GM19193 (cell line): ENCODE results near the gene PTPRD.

Source experiments
- POLR2A ChIP-seq: IDR thresholded peaks from 4 replicates; pipeline ENCODE4 v1.6.1; 2011; ENCODE audit not compliant: insufficient read depth, insufficient read length; ENCODE audit errors: extremely low read depth

The PTPRD gene

DNA sequence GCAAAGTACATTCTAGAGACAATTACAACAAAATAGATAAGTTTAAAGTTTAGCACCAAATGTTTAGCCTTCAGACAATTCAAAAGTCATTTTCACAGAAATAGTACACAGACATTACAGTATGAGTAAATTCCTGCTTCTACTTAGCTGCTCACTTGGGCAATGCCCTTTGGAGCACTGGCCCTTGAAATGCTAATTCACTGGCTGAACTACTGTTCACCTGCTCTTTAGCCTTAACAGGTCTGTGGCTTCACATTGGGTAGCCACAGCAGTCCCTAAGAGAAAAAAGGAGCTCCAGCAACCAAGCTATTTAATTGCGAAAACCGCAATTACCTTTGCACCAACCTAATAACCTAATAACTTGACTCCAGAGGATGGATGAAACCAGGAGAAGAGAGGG is 1897.0 kb downstream of the PTPRD start:
- TF ChIP-seq POLR2A: no peak

DNA sequence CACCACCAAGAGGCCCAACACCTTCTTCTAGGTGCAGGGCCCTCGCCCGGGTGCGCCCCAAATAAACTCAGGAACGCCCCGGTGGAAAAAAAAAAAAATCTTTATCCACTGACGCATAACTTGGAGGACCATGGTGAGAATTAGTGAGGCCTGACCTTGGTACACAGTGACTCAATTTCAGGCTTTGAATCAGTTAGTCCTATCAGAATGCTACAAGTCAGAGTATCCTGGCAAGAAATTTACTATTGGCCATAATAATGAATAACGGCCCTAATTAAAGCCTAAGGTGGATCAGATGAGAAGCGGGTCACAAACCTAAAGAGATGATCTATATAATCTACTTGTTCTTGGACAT is 1899.0 kb downstream of the PTPRD start:
- TF ChIP-seq POLR2A: no peak

DNA sequence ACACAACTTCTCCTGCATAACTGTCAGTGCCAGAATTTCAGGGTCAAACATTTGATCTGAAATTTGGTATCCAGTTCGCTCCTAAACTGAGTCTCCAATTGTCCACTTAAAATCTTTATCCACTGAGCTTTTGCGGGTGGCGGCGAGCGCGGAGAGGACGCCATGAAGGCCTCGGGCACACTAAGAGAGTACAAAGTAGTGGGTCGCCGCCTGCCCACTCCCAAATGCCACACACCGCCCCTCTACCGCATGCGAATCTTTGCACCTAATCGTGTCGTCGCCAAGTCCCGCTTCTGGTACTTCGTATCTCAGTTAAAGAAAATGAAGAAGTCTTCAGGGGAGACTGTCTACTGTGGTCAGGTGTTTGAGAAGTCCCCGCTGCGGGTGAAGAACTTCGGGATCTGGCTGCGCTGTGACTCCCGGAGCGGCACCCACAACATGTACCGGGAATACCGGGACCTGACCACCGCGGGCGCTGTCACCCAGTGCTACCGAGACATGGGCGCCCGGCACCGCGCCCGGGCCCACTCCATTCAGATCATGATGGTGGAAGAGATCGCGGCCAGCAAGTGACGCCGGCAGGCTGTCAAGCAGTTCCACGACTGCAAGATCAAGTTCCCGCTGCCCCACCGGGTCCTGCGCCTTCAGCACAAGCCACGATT is 1899.5 kb downstream of the PTPRD start:
- TF ChIP-seq POLR2A: no peak

DNA sequence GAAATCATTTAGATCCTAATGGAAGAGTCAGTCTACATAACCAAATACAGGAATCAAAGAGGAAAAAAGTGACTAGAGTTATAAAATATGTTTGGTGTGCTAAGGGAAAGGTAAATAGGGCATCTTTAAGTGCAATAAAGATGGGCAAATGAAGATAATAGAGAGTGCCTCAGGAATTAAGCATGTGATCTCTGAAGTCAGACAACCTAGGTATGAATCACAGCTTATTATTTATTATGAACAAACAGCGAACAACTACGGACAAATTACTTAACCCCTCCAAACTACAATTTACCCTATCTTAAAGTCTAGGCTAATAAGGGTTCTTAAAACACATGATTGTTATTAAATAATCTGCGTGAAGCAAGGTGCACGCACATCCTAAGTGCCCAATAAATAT is 1903.1 kb downstream of the PTPRD start:
- TF ChIP-seq POLR2A: no peak

DNA sequence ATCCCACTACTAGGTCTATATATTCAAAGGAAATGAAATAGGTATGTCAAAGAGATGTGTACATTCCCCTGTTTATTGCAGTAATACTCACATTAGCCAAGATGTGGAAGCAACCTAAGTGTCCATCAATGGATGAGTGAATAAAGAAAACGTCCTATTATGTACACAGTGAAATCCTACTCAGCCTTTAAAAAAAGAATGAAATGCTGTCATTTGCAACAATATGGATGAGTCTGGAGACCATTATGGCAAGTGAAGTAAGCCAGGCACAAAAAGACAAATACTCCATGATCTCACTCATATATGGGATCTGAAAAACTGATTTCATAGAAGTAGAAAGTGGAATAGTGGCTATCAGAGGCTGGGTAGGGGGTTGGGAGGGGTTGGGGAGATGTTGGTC is 1904.1 kb downstream of the PTPRD start:
- TF ChIP-seq POLR2A: no peak

DNA sequence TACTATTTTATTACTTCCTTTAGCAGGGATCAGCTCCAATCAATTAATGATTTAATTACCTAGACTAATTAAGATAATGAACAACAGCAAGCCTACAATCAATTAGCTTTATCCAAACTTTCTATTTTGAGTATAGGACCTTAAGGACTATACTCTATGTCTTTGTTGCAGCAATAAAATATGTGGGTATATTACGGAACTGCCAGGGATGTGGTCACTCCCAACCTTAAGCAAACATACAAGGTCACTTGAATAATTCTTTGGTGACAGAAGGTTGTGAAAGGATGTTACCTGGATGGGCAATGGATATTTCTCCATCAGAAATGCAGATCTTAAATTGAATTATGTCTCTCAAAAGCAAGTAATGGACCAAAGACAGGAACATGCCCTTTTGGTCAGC is 1905.8 kb downstream of the PTPRD start:
- TF ChIP-seq POLR2A: no peak

DNA sequence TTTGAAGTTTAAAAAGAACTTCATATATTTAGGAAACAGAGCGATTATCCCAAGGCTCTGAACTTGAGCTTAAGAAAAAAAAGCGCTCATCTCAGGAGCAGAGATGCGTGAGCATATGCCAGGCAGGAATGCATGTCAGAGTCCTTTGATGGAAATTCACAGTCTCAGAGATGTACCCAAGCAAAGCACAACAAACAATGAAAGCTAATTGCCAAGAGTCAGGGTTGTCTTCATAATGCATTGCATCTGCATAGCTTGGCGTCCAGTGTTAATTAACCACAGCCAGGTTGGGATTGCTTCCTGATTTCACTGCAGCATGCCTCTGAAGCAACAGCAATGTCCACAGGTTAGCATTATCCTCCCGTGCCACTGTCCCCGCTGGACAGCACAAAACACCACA is 1906.3 kb downstream of the PTPRD start:
- TF ChIP-seq POLR2A: no peak

DNA sequence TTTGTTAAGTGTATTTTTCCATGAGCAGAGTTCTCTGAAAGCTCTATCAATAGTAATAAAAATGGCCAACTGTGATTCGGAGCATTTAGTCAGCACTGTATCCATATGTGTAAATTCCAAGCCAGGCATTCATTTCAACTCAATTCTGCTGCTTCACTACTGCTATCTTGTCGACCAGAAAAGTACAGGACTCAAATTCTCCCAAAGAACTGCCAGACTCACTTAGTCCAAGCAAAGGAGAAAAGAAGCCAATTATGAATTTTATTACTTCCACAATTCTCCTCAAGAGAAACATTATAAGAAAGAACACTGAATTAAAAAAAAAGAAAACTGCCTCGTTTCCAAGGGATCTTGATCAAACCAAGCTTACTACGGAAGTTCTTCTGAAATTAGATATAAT is 1906.9 kb downstream of the PTPRD start:
- TF ChIP-seq POLR2A: no peak

DNA sequence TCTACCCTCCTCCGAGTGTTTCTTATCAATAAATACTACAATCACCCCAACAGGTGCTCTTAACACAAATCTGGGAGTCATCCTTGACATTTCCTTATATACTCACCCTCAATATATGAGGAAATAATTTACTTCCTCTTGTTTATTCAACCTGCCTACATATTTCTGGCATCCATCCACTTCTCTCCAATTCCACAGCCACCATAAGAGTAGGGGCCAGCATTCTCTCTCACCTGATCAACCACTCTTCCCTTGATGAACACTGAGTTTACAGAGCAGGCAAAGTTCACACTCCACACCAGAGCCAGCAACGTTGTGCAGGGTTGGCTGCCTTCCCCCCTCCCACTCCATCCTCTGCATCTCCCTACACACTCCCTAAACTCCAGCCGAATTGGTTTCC is 1908.9 kb downstream of the PTPRD start:
- TF ChIP-seq POLR2A: no peak

DNA sequence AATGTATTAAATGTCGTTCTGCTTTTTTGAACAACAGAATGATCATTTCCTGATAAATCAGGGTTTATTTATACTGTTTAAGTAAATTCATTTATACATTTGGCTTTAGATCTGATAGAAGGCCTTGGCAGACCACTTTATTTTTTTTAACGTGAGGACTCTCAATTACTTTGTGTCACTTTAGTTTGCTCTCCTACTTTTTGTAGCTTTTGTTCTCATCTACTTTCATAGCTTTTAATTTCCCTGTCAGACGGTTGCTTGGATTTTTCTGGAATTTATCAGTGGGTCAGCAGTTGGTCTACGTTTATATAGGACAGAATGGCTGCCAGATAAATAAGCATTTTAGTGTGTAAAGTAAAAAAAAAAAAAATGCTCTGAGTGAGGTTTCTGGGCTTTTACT is 1910.9 kb downstream of the PTPRD start:
- no peak for TF ChIP-seq POLR2A

DNA sequence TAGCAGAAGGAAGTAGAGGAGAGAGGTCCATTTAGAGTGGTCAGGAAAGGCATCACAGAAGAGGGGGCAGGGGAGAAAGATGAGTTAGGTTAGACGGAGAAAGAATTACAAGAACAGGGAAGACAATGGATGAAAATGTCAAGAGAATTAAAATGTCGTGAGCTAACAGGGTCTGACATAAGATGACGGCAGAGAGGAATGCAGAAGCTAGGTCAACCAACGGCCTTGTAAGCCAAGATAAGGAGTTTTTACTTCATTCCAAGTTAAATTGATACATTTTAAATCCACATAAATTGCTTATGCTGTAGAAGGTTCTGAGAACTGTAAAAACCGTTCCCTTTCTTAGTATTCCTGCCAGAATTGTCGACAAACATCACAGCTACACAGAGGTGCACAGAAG is 1916.3 kb downstream of the PTPRD start:
- TF ChIP-seq POLR2A: no peak

DNA sequence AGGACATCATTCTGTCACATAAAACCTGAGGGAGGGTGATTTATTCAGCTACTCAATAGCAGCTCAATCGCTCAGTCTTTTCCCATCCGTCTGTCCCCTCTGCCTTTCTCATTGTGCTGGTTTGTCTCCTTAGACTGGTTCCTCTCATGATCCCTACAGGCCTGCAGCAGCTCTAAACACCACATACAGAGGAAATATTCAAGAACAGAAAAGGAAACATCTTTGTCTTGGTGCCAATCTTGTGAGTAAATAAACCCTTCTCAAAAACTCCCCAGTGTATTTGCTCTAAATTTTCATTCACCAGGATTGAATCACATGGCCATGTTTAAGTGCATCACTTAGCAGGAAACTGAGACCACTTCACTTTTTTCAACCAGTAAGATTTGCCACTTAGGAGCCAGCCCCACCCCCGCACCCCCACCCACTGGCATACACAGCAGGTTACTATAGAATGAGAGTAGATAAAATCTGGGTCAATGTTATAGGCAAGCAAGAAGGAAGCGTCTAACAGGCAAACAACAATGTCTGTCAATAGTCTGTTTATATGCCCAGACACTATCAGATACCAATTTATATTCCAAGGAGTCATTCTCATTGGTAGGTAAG is 1917.7 kb downstream of the PTPRD start:
- TF ChIP-seq POLR2A: no peak

DNA sequence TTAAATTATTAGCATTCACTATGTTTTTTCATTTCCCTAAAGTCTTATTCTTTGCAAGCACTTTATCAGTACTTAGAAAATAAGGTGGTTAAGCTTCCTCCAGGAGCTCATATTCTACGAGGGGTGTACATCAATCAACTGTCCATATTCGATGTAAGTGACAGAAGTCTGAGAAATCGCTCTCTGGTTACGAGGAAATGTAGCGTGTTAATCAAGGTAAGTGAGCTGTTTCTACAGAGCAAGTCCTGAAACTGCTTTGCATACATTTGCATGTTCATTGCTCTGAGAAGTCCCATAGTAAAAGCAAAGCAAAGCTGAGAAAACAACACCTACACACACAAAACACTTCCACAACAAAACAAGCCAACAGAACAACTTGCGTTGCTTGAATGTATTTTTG is 1919.3 kb downstream of the PTPRD start:
- no peak for TF ChIP-seq POLR2A

DNA sequence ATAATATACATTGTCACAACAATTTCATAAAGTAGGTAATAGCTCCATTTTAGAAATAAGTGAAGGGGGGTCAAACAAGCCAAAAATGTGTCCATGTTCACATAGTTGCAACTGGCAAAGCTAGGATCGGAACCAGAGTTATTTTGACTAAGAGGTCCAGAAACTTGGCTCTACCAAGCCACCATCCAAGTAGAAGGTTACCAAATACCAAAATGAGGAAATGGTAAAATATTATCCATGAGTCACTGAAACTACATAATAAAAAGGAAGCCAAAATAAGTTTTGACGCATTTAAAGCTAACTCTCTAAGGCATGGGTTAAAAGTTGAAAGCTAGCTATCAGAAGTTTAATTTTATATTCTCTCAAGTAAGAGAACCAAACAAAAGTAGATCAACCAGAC is 1926.3 kb downstream of the PTPRD start:
- no peak for TF ChIP-seq POLR2A

DNA sequence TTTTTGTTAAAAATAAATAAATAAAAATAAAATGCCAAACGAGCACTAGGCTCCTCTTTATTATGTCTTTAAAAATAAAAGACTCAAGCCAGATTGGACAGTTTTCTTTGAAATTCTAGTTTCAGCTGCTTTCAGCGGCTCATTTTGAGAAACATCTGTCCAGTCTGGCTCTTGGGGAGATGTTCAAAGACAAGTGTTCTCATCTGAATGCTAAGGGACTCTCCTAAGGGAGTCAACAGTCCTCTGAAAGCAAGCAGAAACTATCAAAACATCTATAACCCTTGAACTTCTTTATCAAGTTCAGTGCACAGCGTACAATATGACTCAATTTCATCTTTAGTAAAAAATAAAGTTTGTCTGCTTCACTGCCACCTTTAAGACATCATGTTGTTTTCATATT is 1927.0 kb downstream of the PTPRD start:
- TF ChIP-seq POLR2A: no peak

DNA sequence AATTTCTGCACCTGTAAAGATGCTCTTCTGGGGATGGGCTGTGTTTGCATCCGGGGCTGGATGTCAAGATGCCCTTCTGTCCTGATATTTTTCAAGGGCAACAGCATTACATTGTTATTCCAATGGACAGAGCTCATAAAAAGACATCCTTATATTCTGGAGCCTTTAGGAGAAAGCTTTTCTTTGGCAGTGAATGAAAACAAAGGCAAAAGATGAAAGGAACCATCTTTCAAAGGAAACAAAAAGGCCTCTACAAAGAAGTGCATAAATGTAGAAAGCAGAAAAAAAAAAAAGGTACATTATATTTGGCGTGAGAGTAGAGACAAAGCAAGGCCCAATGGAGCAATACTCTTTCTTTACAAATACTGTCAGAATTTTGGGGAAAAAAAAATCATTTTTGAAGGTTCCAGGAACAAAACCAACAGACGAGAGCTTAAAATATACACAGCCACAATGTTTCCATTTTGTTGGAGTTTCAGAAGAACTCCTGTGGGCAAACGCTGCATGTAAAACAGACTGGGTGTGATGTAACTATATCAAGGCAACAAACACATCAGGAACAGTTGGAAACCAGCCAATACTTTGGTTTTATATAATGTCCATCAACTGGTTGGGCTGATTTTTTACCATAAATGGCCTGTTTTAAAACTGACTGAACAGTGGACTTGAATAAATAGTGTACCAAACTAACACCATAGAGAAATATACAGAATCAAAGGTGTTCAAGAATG is 1927.7 kb downstream of the PTPRD start:
- TF ChIP-seq POLR2A: no peak
